Fibroblast of mammary gland (primary cell): ENCODE measurements around the gene RAB18.

Experiments
- DNase-seq: peaks from one replicate; pipeline ENCODE4 v3.0.0-alpha.2; 2010; ENCODE audit warnings: low read depth
- H3K4me3 ChIP-seq: 2 replicates; pipeline ENCODE4 v1.5.1; 2011; ENCODE audit warnings: low read depth, mild to moderate bottlenecking, low read length, moderate library complexity; ENCODE audit not compliant: control insufficient read depth
- TF ChIP-seq, protein P1 (sequence below): conservative IDR thresholded peaks from 2 replicates; pipeline ENCODE4 v1.5.1; 2011; ENCODE audit warnings: low read depth, low read length, inconsistent platforms; ENCODE audit not compliant: control insufficient read depth, insufficient read depth

Gene RAB18

DNA sequence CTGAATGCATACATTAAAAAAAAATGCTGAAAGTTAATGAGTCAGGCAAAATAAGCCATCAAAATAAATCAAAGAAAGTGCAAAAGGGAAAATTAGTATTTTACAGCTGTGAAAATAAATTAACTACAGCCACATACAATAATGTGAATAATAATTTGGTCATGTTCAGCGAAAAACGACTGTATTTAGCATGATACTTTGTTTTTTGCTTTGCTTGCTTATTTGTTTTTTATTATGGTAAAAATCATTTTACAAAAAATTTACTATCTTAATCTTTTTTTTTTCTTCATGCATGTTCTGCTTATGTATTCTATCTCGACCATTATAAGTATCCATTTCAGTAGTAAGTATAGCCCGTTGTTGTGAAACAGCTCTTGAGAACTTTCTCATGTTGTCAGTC, 77.1 kb downstream of the RAB18 start:
- TF ChIP-seq, protein P1, sequence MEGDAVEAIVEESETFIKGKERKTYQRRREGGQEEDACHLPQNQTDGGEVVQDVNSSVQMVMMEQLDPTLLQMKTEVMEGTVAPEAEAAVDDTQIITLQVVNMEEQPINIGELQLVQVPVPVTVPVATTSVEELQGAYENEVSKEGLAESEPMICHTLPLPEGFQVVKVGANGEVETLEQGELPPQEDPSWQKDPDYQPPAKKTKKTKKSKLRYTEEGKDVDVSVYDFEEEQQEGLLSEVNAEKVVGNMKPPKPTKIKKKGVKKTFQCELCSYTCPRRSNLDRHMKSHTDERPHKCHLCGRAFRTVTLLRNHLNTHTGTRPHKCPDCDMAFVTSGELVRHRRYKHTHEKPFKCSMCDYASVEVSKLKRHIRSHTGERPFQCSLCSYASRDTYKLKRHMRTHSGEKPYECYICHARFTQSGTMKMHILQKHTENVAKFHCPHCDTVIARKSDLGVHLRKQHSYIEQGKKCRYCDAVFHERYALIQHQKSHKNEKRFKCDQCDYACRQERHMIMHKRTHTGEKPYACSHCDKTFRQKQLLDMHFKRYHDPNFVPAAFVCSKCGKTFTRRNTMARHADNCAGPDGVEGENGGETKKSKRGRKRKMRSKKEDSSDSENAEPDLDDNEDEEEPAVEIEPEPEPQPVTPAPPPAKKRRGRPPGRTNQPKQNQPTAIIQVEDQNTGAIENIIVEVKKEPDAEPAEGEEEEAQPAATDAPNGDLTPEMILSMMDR, result no peak
- H3K4me3 ChIP-seq, result no peak overlapping the region
- DNase-seq, result no peak

DNA sequence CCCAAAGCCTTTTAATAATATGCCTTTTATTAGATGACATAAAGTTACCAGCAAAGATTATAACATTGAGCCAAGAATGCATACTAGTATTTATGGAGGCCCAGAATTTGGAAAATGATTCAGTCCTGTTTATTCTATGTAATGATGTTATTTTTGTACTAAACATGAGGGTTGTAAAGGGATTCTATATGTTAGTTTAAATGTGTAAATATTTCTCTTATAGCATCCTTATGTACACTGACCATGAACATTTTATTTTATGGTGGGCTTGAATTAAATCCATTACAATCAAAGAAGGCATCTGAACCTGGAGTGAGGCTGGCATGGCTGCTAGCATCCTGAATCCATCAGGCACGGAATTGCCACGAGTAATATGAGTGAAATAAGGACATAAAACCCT, 80.2 kb downstream of the RAB18 start:
- no peak for DNase-seq
- H3K4me3 ChIP-seq, result no peak overlapping the region
- TF ChIP-seq, protein P1, result no peak
